A549 treated with AZD9567 at 1 μM for 4 hours (cell line): ENCODE data around the gene CLK2. TPM values are rescaled to one million over a fixed set of nuclear protein-coding genes. Genes with fewer than 3 reads are reported as not detected.

ENCODE experiments used
- total RNA-seq: library from RNA; stranded (reverse); fragments of 200-300 nt; extraction: Qiagen RNA extraction; gene quantifications from 5 replicates; pipeline ENCODE4 v1.2.3, GENCODE V29; 2022; ENCODE audit not compliant: insufficient read depth

Gene CLK2
- total RNA-seq = 18.9 to 35.2 TPM (median 31.1 TPM) in 5 replicates

GRCh38 chr1:155273343-155274245 lies at the start of gene CLK2:
Gene CLK2, minus strand, starts transcription at chr1:155273504. Its CDS starts 2,527 bp downstream, at chr1:155270977.

GRCh38 chr1:155320661-155321617 lies 47.6 kb upstream of the CLK2 start, which contains the start of gene RUSC1:
Gene RUSC1, plus strand, starts transcription at chr1:155320894. Its CDS starts 880 bp downstream, at chr1:155321774.

GRCh38 chr1:155308493-155309422 lies 35.5 kb upstream of the CLK2 start, which contains the start of gene FDPS:
Gene FDPS, plus strand, starts transcription at chr1:155308866. Its CDS starts 924 bp downstream, at chr1:155309790.

GRCh38 chr1:155301342-155301841 lies 28.1 kb upstream of the CLK2 start, which contains the start of gene PKLR:
Gene PKLR, minus strand, starts transcription at chr1:155301438. Its CDS starts 43 bp downstream, at chr1:155301395.

GRCh38 chr1:155277070-155277901 lies 4.0 kb upstream of the CLK2 start, which contains the start of gene HCN3:
Gene HCN3, plus strand, starts transcription at chr1:155277463. Its CDS starts 128 bp downstream, at chr1:155277591.

GRCh38 chr1:155261852-155262673 lies 11.2 kb downstream of the CLK2 start, which contains the start of gene SCAMP3:
Gene SCAMP3, minus strand, starts transcription at chr1:155262360. Its CDS starts 209 bp downstream, at chr1:155262151.

GRCh38 chr1:155255243-155256007 lies 17.9 kb downstream of the CLK2 start, which contains the start of gene ENTREP3:
Gene ENTREP3, minus strand, starts transcription at chr1:155255483. Its CDS starts 606 bp downstream, at chr1:155254877.

Other genes starting within 250 kb of the CLK2 start
- 0.38 to 0.88 TPM (median 0.56 TPM) in 4 of 5 replicates, not detected in the other for gene DCST2, start 239.7 kb downstream of the CLK2 start, total RNA-seq
- not detected in 5 replicates for gene DCST1, start 239.7 kb downstream of the CLK2 start, total RNA-seq
- gene ADAM15, start 222.2 kb downstream of the CLK2 start, total RNA-seq = 55.7 to 115 TPM (median 104 TPM) in 5 replicates
- 11.3 to 14.4 TPM (median 13.2 TPM) in 5 replicates for gene EFNA4, start 209.8 kb downstream of the CLK2 start, total RNA-seq
- 7.0 to 11.0 TPM (median 7.7 TPM) in 5 replicates for gene EFNA3, start 194.7 kb downstream of the CLK2 start, total RNA-seq
- 23.7 to 35.1 TPM (median 30.9 TPM) in 5 replicates for gene EFNA1, start 145.6 kb downstream of the CLK2 start, total RNA-seq
- gene SLC50A1, start 137.7 kb downstream of the CLK2 start, total RNA-seq = 32.9 to 44.7 TPM (median 35.7 TPM) in 5 replicates
- 71.3 to 102 TPM (median 100 TPM) in 5 replicates for gene DPM3, start 133.0 kb downstream of the CLK2 start, total RNA-seq
- 226 to 261 TPM (median 239 TPM) in 5 replicates for gene KRTCAP2, start 100.2 kb downstream of the CLK2 start, total RNA-seq
- 1.6 to 2.4 TPM (median 2.0 TPM) in 4 of 5 replicates, not detected in the other for gene TRIM46, start 99.7 kb downstream of the CLK2 start, total RNA-seq
- gene THBS3, start 65.6 kb downstream of the CLK2 start, total RNA-seq = 3.3 to 11.6 TPM (median 9.6 TPM) in 5 replicates
- gene MTX1, start 64.8 kb downstream of the CLK2 start, total RNA-seq = 71.0 to 72.9 TPM (median 72.6 TPM) in 5 replicates
- gene ENTREP3, start 18.0 kb downstream of the CLK2 start, total RNA-seq = 28.4 to 32.9 TPM (median 29.7 TPM) in 5 replicates
- gene SCAMP3, start 11.1 kb downstream of the CLK2 start, total RNA-seq = 106 to 136 TPM (median 123 TPM) in 5 replicates
- 1.6 to 6.1 TPM (median 5.0 TPM) in 5 replicates for gene HCN3, start 4.0 kb upstream of the CLK2 start, total RNA-seq
- 0.02 to 0.03 TPM in 2 of 5 replicates, not detected in the others for gene PKLR, start 27.9 kb upstream of the CLK2 start, total RNA-seq
- 158 to 170 TPM (median 163 TPM) in 5 replicates for gene FDPS, start 35.4 kb upstream of the CLK2 start, total RNA-seq
- 40.7 to 56.9 TPM (median 56.2 TPM) in 5 replicates for gene RUSC1, start 47.4 kb upstream of the CLK2 start, total RNA-seq